Endothelial cell of umbilical vein (primary cell): Measurements from ENCODE around the gene HOXA3. TPM values are rescaled to one million over a fixed set of nuclear protein-coding genes. Genes with fewer than 3 reads are reported as not detected.

ENCODE experiments used
- BruUV-seq: library from RNA; stranded (reverse); fragments of 400-500 nt; replicated peaks from 2 replicates; lab custom pipeline; 2021; lab: Mats Ljungman, UMichigan
- CTCF ChIA-PET: fragments of 300-600, 350-600 bp; sonication (Branson Sonifier 250); formaldehyde crosslinking; loops from one replicate; lab custom pipeline; 2021; ENCODE audit warnings: antibody characterized with exemption, inconsistent platforms; lab: Charles Lee
- POLR2A ChIA-PET: fragments of 300-600, 350-600 bp; sonication (Branson Sonifier 250); formaldehyde crosslinking; loops from one replicate; lab custom pipeline; 2021; ENCODE audit warnings: antibody characterized with exemption, inconsistent platforms; lab: Charles Lee
- DNase-seq: peaks from one replicate; pipeline ENCODE4 v3.0.0-alpha.2; 2011; ENCODE audit warnings: low read depth, low spot score
- FAIRE-seq: peaks from 2 replicates; lab custom pipeline; 2011; peaks lifted over from hg19 to GRCh38; lab: Jason Lieb, UNC
- H2AFZ ChIP-seq: 2 replicates; pipeline ENCODE4 v1.6.0; 2012; ENCODE audit warnings: low read depth, low read length, control low read depth, inconsistent platforms
- H3K27ac ChIP-seq: 2 replicates; pipeline ENCODE4 v1.5.1; 2011; ENCODE audit warnings: low read depth, mild to moderate bottlenecking, control low read depth, low read length, moderate library complexity; ENCODE audit not compliant: insufficient read depth
- H3K27me3 ChIP-seq, 2 experiments: 2 replicates each; pipeline versions ENCODE4 v1.6.0 to v1.6.1; 2011; ENCODE audit warnings: low read length in 2 of 2, mixed read lengths in 1 of 2; ENCODE audit not compliant: control insufficient read depth in 2 of 2, insufficient read depth in 2 of 2
- H3K36me3 ChIP-seq, 2 experiments: 2 replicates in 1 of 2; 3 replicates in 1 of 2; pipeline ENCODE4 v1.5.1; 2011; ENCODE audit warnings: low read length in 2 of 2, mild to moderate bottlenecking in 1 of 2, moderate library complexity in 1 of 2; ENCODE audit not compliant: control insufficient read depth in 2 of 2, insufficient read depth in 2 of 2; ENCODE audit errors: extremely low read depth in 1 of 2
- H3K4me1 ChIP-seq: 3 replicates; pipeline ENCODE4 v1.5.1; 2011; ENCODE audit warnings: mild to moderate bottlenecking, low read length; ENCODE audit not compliant: control insufficient read depth, insufficient read depth; ENCODE audit errors: extremely low read depth
- H3K4me2 ChIP-seq: 2 replicates; pipeline ENCODE4 v1.6.1; 2011; ENCODE audit warnings: low read length, control low read depth, mixed read lengths; ENCODE audit not compliant: insufficient read depth
- H3K4me3 ChIP-seq, 3 experiments: fragments of 200-600 bp in 1 of 3; sonication (generic), shearing (Covaris generic) in 1 of 3; replicated peaks in 1 of 3; 2 replicates each; pipeline ENCODE4 v1.5.1; 2011 to 2016; ENCODE audit warnings: control low read depth in 3 of 3, low read length in 3 of 3, mild to moderate bottlenecking in 2 of 3, inconsistent platforms in 1 of 3, low read depth in 1 of 3, moderate library complexity in 1 of 3; ENCODE audit not compliant: insufficient read depth in 1 of 3
- H3K79me2 ChIP-seq: 2 replicates; pipeline ENCODE4 v1.6.0; 2012; ENCODE audit warnings: low read length, inconsistent platforms; ENCODE audit not compliant: control insufficient read depth, insufficient read depth
- H3K9ac ChIP-seq: replicated peaks from 2 replicates; pipeline ENCODE3; 2011; ENCODE audit warnings: low read length, control low read depth; ENCODE audit not compliant: insufficient read depth; ENCODE audit errors: extremely low read depth
- H3K9me1 ChIP-seq: replicated peaks from 3 replicates; pipeline ENCODE4 v1.6.0; 2011; ENCODE audit warnings: mild to moderate bottlenecking, low read length; ENCODE audit not compliant: control insufficient read depth, insufficient read depth; ENCODE audit errors: extremely low read depth
- H3K9me3 ChIP-seq: replicated peaks from 2 replicates; pipeline ENCODE4 v1.5.1; 2012; ENCODE audit warnings: low read length, inconsistent platforms; ENCODE audit not compliant: control insufficient read depth, insufficient read depth
- H4K20me1 ChIP-seq: replicated peaks from 2 replicates; pipeline ENCODE3; 2011; ENCODE audit warnings: mild to moderate bottlenecking, low read length; ENCODE audit not compliant: control insufficient read depth, insufficient read depth; ENCODE audit errors: extremely low read depth
- CTCF ChIP-seq, 2 donors: IDR thresholded peaks; 1 replicate in 1 of 2; 2 replicates in 1 of 2; pipeline ENCODE4 v1.5.1; 2011; ENCODE audit warnings: low read length in 2 of 2, mild to moderate bottlenecking in 2 of 2, moderate library complexity in 2 of 2, control low read depth in 1 of 2, inconsistent platforms in 1 of 2, low read depth in 1 of 2; ENCODE audit not compliant: insufficient read depth in 1 of 2; ENCODE audit errors: extremely low read depth in 1 of 2
- GATA2 ChIP-seq: IDR thresholded peaks from 2 replicates; pipeline ENCODE4 v1.7.0; 2011; ENCODE audit warnings: low read depth, mild to moderate bottlenecking, moderate library complexity, mixed read lengths, low read length; ENCODE audit not compliant: insufficient read length, insufficient read depth
- MYC ChIP-seq: IDR thresholded peaks from one replicate; pipeline ENCODE4 v1.6.1; 2011; ENCODE audit warnings: mild to moderate bottlenecking, low read depth, low read length
- POLR2AphosphoS5 ChIP-seq: IDR thresholded peaks from 2 replicates; pipeline ENCODE4 v1.6.1; 2012; ENCODE audit warnings: low read depth, mild to moderate bottlenecking, control low read depth, low read length, moderate library complexity; ENCODE audit not compliant: insufficient read depth
- dilution Hi-C: fragments of 300-500 bp; cut with MboI; formaldehyde crosslinking; loops from one replicate; pipeline ENCODE4 v1.15.0; 2019; ENCODE audit warnings: low sequenced_read_pairs; ENCODE audit not compliant: extremely low pct_ligation_motif_present
- intact Hi-C: fragments of 100-400 bp; cut with micrococcal nuclease; formaldehyde crosslinking; loops from one replicate; pipeline ENCODE4 v1.10.0; 2022
- polyA plus RNA-seq, 4 experiments: library from polyadenylated mRNA; depleted of rRNA in 3 of 4; stranded (reverse) in 3 of 4; unstranded in 1 of 4; fragments of >200 nt; gene quantifications; 2 replicates each; pipeline versions ENCODE4 v1.2.1 to v1.2.3, GENCODE V29; 2011 to 2012; ENCODE audit warnings: missing spikeins in 1 of 4
- total RNA-seq: library from RNA; stranded (reverse); gene quantifications from 2 replicates; pipeline ENCODE4 v1.2.3, GENCODE V29; 2021
- TF ChIP-seq, protein P1 (sequence below): IDR thresholded peaks from 2 replicates; pipeline ENCODE4 v1.6.1; 2011; ENCODE audit not compliant: insufficient read depth, insufficient read length

Gene HOXA3
- total and polyA plus RNA-seq, 2 donors (not counting 3 experiments of a cell fraction or from before 2014, with no cell fraction given) = 4.7 to 14.0 TPM

DNA sequence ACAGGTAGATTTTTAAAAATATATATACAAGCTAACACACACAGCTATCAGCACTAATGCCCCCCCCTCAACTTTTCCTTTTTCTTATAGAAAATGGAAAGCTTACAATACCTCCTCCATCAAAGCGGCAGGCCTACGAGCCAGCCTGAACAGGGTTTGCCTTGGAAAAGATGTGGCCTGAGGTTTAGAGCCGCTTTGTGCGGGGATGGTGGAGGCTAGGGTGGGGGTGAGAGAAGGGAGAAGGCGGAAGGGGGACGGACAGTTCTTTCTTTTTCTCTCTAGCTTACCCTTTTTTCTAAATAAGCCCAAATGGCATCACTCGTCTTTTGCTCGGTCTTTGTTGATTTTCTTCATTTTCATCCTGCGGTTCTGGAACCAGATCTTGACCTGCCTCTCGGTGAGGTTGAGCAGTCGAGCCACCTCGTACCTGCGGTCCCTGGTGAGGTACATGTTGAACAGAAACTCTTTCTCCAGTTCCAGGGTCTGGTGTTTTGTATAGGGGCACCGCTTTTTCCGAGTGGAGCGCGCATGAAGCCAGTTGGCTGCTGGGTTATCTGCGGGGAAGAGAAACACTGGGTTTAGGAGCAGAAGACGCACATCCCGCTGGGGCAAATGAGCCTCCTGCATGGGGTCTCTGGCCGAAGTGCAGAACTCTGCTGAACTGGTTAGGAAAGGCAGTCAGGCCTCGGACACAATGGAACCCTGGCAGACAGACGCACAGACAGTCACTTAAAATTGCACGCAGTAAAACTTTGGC lies 11.1 kb upstream of the HOXA3 start:
- FAIRE-seq = no peak
- peaks cover 3 to 7% of the 10 kb centered on the region in 2 experiments for H3K36me3 ChIP-seq
- no peak for DNase-seq
- peaks cover 80% of the 10 kb centered on the region for H3K79me2 ChIP-seq
- TF ChIP-seq POLR2AphosphoS5 (no peak), GATA2 (no peak), CTCF (IDR thresholded peaks at IDR 0.05; ENCODE audit: extremely low read depth in 1 of 2, insufficient read depth in 1 of 2, low read depth in 1 of 2, low read length in 2 of 2) (no peak), MYC (no peak)
- TF ChIP-seq, protein P1, sequence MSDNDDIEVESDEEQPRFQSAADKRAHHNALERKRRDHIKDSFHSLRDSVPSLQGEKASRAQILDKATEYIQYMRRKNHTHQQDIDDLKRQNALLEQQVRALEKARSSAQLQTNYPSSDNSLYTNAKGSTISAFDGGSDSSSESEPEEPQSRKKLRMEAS = no peak
- ChIA-PET CTCF (interaction anchor here (0.6 to 4.6 kb wide), 8 partner anchors 13 to 798 kb away, joined by 3 to 145 read pairs (median 38); partner anchors contain the start of genes HOXA10 and HOXA3), POLR2A (no interaction called here)
- peak overlapping the region; percentile 63 to 98 (median 88) for H3K4me3 ChIP-seq
- no peaks in the 10 kb centered on the region for H3K9me3 ChIP-seq
- no TSS peak for BruUV-seq
- peak overlapping the region; percentile 91 for H3K27ac ChIP-seq
- H3K9ac ChIP-seq = peak overlapping the region; percentile 85
- no peaks in the 10 kb centered on the region for H4K20me1 ChIP-seq
- H3K4me2 ChIP-seq = peak overlapping the region; percentile 91
- H3K9me1 ChIP-seq = no peaks in the 10 kb centered on the region
- no peak overlapping the region for H2AFZ ChIP-seq
- H3K4me1 ChIP-seq = peaks cover 50% of the 10 kb centered on the region
- H3K27me3 ChIP-seq = no peaks in the 10 kb centered on the region
- intact Hi-C loops (loop anchor here (2.0 to 5.0 kb wide), 5 partner anchors 13 to 1771 kb away; partner anchors contain the start of gene HOXA2), dilution Hi-C loops (loop anchor here (10.0 to 25.0 kb wide), 3 partner anchors 309 to 976 kb away; no protein-coding TSS in a partner anchor)
